ENCODE results near the gene RBM18.

RBM18 gene

DNA sequence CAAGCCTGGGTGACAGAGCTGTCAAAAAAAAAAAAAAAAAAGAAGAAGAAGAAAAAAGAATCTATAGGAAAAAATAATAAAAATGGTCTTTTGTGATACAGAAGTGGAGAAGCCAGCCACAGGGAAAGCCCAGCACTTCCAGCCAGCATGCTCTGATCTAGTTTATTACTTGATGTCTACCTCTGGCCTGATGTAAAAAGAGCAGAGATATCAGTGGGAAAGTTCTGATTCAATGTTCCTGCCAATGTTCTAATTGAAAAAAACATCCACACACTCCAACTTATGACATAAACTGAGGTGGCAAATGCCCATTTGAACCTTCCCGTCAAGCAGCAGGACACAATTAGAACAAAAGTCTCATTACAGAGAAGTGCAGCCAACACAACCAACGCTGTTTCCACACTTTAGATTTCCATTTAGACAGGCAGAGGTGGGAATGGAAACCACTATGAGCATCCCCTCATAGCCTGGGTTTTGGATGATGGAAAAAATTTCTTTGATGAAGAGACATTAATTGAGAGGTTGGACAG is 5.7 kb downstream of the RBM18 start:
- no peak for DNase-seq (ENCODE audit: low read depth in 3 of 3)

- no peak for DNase-seq (ENCODE audit: low read depth in 3 of 3)
These were observed 8.4 kb downstream of the RBM18 start for GRCh38 chr9:122256206-122256605.

- no peak for DNase-seq (ENCODE audit: low read depth in 3 of 3)
These were observed 9.9 kb downstream of the RBM18 start for GRCh38 chr9:122254761-122255160.

GRCh38 chr9:122252796-122253195 is 11.8 kb downstream of the RBM18 start:
- DNase-seq (ENCODE audit: low read depth in 3 of 3): no peak

DNA sequence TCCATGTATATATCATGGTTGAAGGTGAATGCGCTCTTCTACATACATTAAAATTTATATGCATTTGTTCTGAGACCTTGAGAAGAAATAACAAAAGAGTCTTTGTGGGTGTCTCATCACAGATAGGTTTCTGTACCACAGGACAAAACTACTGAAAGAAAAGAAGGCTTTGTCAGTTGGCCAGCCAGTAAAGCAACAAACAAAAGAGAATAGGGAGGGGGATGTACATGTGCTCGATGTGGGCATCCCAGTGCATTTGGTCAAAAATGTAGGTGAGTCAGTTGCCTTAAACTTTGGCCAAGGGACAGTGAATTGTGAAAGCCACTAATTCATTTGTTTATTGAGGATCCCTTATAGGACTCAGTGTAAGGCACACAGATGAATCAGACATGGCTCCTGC is 13.3 kb downstream of the RBM18 start:
- no peak for DNase-seq (ENCODE audit: low read depth in 3 of 3)

DNA sequence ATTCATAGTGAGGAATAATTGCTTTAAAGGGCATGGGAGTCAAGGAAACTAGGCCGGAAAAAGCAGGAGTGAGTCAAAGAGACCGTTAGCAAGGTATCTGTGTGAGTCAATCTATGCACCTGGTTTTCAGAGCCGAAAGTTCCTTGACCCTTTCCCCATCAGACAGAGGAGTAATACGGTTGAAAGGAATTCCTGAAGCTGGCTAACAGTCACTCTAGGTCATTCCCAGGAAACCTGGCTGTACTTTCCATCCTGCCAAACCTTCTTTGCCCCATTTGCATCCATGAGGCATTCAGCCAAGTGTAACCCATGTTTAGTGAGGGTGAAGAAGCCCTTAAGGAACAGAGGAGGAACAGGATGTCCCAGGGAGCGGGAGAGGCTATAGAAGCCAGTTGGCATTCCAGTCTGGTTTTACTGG is 16.2 kb downstream of the RBM18 start:
- DNase-seq (ENCODE audit: low read depth in 3 of 3): no peak

- DNase-seq (ENCODE audit: low read depth in 3 of 3): no peak
These were observed 18.0 kb downstream of the RBM18 start for GRCh38 chr9:122246666-122247065.

DNA sequence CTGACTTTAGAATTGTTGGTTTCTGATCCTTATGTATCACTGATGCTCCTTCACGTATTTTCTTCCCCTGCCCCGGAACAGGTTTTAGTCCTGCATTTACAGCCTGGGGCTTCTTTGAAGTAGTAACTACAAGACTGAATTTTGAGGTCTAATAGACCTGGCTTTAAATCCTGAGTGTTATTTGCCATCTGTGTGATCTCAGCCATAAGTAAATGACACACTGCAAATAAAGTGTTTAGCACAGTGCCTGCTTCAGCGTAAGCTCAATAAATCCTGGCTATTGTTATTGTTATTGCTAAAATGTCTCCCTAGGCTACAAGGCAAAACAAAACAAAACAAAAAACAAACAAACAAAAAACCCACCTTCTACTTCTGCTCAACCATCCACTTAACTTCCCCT is 20.3 kb downstream of the RBM18 start:
- no peak for DNase-seq (ENCODE audit: low read depth in 3 of 3)

DNA sequence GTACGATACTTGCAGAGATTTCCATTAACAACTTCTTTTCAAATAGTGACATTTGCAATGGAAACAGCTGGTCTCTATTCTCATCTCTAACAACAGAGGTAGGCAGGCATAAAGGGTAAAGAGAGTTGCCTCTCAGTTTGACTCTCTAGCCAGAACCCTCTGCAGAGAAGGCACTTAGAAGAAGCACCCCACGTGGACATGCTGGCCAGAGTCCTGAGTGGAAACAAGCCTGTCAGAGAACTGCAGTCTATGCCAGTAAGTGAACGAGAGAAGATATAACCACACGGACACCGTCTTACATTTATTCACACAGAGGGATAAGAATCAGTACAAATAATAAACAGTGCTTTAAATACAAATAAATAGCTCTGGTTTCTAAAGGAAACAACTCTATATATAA is 24.9 kb downstream of the RBM18 start:
- no peak for DNase-seq (ENCODE audit: low read depth in 3 of 3)

DNA sequence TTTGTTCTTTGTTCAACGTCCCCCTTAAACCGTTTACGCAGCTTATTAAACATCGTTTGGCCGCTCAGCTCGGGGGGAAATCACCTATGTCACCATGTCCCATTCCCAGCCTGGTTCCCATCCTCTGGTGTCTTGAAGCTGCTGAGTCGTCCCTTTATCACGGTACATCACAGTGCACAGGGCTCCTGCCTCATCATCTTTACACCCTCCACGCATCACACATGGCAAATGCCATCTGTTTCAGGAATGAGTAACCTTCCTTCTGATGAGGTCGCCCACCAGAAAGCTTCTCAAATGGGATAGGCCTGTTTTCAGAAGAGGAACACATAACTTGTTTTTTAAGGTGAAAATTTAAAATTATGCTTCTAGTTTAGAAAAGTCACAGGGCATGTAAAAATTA is 28.0 kb downstream of the RBM18 start:
- no peak for DNase-seq (ENCODE audit: low read depth in 3 of 3)

GRCh38 chr9:122234022-122234748 is 30.5 kb downstream of the RBM18 start:
- DNase-seq (ENCODE audit: low read depth in 3 of 3): no peak

DNA sequence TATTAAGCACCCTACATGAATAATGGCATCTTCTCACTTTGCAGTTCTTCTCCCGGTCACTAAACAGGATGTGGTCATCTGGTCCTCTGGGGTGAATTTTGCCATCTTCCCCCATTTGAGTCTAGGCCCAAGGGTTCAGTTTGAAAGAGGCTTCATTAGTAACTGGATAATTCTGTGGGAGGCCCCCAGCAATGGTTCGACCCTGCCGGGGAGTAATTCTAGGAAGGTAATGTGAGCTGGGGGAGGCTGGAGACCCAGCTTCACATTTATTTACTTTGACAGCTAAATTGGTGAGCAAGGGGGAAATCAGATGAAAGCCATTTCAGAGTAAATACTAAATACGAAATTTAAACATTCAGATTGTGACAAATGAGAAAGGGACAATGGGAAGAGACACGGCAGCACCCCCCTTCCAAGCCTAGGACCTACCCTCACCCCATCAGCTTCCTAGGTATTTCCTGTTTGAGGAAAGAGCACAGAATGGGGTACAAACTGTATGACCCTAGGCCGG is 31.8 kb downstream of the RBM18 start:
- DNase-seq (ENCODE audit: low read depth in 3 of 3): no peak

GRCh38 chr9:122229485-122229837 is 35.2 kb downstream of the RBM18 start:
- no peak for DNase-seq (ENCODE audit: low read depth in 3 of 3)

DNA sequence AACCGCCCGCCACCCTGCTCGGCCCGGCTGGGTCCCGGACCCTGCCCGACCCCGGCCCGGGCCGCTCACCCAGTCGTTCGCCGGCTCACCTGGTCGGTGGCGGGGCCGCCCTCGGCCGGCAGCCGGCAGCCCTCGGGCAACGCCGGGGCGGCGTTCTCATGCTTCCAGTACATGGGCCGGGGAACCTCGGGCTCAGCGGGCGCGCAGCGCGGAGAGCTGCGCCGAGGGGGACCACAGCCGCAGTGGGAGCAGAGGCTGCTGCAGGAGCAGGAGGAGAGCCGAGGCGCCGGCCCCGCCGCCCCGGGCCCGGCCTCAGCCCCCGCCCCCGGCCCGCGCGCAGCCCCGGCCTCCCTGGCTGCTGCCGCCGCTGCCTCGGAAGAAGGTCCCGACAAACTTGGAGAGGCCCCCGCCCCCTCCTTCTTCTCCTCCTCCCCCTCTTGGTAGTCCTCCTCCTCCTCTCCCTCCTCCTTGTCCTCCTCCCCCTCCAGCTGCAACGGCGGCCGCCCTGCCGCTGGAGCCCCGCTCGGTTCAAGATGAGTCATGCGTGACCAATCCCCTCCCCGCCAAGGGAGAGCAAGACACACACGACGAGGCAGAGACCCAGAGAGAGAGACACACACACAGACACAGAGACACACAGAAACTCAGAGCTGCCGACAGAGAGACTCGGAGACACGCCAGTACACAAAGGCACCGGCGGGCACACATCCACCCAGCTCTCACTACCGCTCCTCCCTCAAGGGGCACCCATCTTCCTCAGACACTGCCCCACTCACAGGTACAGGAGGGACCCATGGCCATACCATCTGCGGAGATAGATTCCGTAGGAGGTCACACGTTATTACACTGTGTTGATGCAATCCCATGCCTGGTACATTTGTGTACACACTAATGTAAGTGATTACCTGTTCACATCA is 35.8 kb downstream of the RBM18 start, which contains the start of gene LHX6:
Gene LHX6, minus strand, starts transcription at position 390 of the 917 bp plus-strand sequence. Its CDS starts 217 bp downstream, at position 173.
- no peak for DNase-seq (ENCODE audit: low read depth in 3 of 3)

- no peak for DNase-seq (ENCODE audit: low read depth in 3 of 3)
These were observed 36.5 kb downstream of the RBM18 start for GRCh38 chr9:122228191-122228567.

GRCh38 chr9:122227575-122227900 is 37.1 kb downstream of the RBM18 start:
- no peak for DNase-seq (ENCODE audit: low read depth in 3 of 3)

GRCh38 chr9:122226758-122227574 is 37.7 kb downstream of the RBM18 start:
- no peak for DNase-seq (ENCODE audit: low read depth in 3 of 3)

- DNase-seq (ENCODE audit: low read depth in 3 of 3): no peak
These were observed 38.4 kb downstream of the RBM18 start for GRCh38 chr9:122226142-122226757.

GRCh38 chr9:122225312-122226141 is 39.1 kb downstream of the RBM18 start:
- DNase-seq (ENCODE audit: low read depth in 3 of 3): no peak

DNA sequence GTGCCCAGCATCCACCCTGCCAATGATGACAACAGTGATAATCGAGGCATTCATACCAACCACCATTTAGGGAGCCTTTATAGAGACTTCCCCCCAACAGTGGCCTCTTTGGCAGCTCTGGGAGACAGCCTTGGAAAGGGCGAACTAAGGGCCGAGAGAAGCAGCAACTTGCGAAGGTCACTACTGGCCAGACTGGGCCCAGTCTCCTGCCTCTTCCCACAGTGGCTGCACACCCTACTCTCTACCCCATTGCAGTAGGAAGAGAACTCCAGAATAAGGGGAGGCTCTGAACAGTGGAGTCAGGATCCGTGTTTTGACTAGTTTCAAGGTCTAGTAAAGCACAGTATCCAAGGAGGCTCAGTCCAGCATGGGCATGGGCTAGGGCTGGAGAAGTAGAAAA is 41.2 kb downstream of the RBM18 start:
- DNase-seq (ENCODE audit: low read depth in 3 of 3): no peak

GRCh38 chr9:122222791-122223190 is 41.8 kb downstream of the RBM18 start:
- DNase-seq (ENCODE audit: low read depth in 3 of 3): no peak

Data from stimulated activated CD4-positive, alpha-beta T cell treated with anti-CD3 and anti-CD28 coated beads, TNF-alpha, amount 100 ng/mL, for 24 hours (primary cell).